ENCODE results near the gene UNC119. TPM values are rescaled to one million over a fixed set of nuclear protein-coding genes. Genes with fewer than 3 reads are reported as not detected.

The UNC119 gene
- total RNA-seq, 4 donors from 2014 or later = 15.7 to 26.5 (median 20.8) TPM

DNA sequence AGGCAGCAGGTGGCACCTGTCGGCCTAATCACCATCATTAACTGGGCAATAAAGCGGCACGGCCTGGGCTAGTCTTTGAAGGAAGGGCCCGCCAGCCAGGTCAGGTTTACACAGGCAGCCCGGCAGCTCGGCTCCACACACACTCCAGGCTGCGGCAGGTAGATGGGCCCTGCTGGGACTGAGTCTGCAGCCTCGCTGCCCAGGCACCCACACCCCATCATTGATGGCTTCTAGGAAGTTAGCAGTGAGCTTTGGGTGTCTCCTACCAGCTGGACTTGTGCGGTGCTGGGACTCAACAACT is 53.1 kb downstream of the UNC119 start:
- no peak for TF ChIP-seq CTCF (IDR thresholded peaks at IDR 0.05; ENCODE audit: low read depth)

DNA sequence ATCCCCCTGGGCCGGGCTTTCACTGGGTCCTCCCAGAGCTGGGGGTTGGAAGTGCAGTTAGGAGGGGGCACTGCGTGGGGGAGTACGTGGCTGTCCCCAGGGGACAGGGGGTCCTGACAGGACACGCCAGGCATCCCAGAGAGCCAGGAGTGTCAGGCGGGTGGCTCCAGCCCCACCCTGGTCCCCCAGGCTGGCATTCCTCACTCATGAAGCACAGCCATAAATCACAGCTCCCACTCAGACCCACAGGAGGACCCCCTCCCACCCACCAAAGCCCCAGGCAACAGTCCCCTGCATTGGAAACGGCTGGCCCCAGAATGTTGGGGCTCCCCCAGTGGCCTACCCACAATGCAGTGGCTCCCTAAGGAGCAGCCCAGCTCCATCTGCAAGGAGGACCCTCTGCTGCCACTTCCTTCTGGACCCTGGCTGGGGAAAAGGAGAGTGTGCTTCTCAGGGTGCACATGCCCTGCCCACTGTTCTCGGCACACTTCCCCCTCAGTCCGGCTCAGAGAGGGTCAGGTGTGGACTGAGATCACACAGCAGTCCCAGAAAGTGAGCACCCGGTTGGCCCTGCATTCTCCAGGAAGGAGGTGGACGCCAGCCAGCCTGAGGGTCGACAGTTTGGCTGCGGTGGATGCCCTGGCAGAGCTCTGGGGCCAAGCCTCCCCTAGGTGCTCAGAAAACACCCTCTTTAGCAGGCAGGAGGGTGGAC is 53.6 kb downstream of the UNC119 start:
- no peak for TF ChIP-seq CTCF (IDR thresholded peaks at IDR 0.05; ENCODE audit: low read depth)

GRCh38 chr17:28497931-28498330 is 54.5 kb downstream of the UNC119 start:
- no peak for TF ChIP-seq CTCF (IDR thresholded peaks at IDR 0.05; ENCODE audit: low read depth)

Other genes starting within 250 kb of the UNC119 start
- 1 to 10 TPM; 2.6 to 9.5 (median 6.8) TPM for gene TMEM97, start 233.4 kb downstream of the UNC119 start, total RNA-seq
- 10 to 100 TPM; 31.0 to 43.5 (median 37.3) TPM for gene IFT20, start 217.2 kb downstream of the UNC119 start, total RNA-seq
- 10 to 100 TPM; 14.8 to 31.8 (median 21.4) TPM for gene TNFAIP1, start 216.9 kb downstream of the UNC119 start, total RNA-seq
- gene POLDIP2, start 195.1 kb downstream of the UNC119 start, total RNA-seq = 100 to 1,000 TPM in 1 of 4 donors, 10 to 100 TPM in 3; 56.6 to 103 (median 69.3) TPM
- not detected for gene SEBOX, start 187.4 kb downstream of the UNC119 start, total RNA-seq
- gene VTN, start 182.3 kb downstream of the UNC119 start, total RNA-seq = 1 to 10 TPM in 1 of 4 donors, under 1 TPM in 1, not detected in 2; 0.85 to 2.6 TPM
- gene SARM1, start 180.9 kb downstream of the UNC119 start, total RNA-seq = 1 to 10 TPM; 3.8 to 7.7 (median 5.9) TPM
- gene SLC46A1, start 146.4 kb downstream of the UNC119 start, total RNA-seq = 10 to 100 TPM in 3 of 4 donors, 1 to 10 TPM in 1; 7.3 to 16.3 (median 13.1) TPM
- not detected for gene SLC13A2, start 79.0 kb downstream of the UNC119 start, total RNA-seq
- gene FOXN1, start 46.3 kb downstream of the UNC119 start, total RNA-seq = not detected
- 10 to 100 TPM; 34.9 to 86.7 (median 46.9) TPM for gene PIGS, start 18.9 kb upstream of the UNC119 start, total RNA-seq
- 100 to 1,000 TPM in 2 of 4 donors, 10 to 100 TPM in 2; 29.4 to 355 (median 71.1) TPM for gene ALDOC, start 24.3 kb upstream of the UNC119 start, total RNA-seq
- 1 to 10 TPM; 1.1 to 9.0 (median 4.7) TPM for gene SPAG5, start 46.4 kb upstream of the UNC119 start, total RNA-seq
- 10 to 100 TPM in 2 of 4 donors, 1 to 10 TPM in 2; 6.4 to 12.3 (median 9.7) TPM for gene RSKR, start 61.6 kb upstream of the UNC119 start, total RNA-seq
- gene BLTP2, start 92.5 kb upstream of the UNC119 start, total RNA-seq = 100 to 1,000 TPM in 2 of 4 donors, 10 to 100 TPM in 2; 90.7 to 148 (median 116) TPM
- gene SDF2, start 109.3 kb upstream of the UNC119 start, total RNA-seq = 10 to 100 TPM; 37.4 to 43.7 (median 39.1) TPM
- gene SUPT6H, start 109.6 kb upstream of the UNC119 start, total RNA-seq = 10 to 100 TPM; 52.2 to 69.5 (median 61.4) TPM
- 1 to 10 TPM in 3 of 4 donors, not detected in 1; 2.0 to 8.5 (median 2.4) TPM for gene PROCA1, start 159.3 kb upstream of the UNC119 start, total RNA-seq
- gene RAB34, start 165.2 kb upstream of the UNC119 start, total RNA-seq = 100 to 1,000 TPM in 1 of 4 donors, 10 to 100 TPM in 3; 43.0 to 133 (median 98.7) TPM
- 100 to 1,000 TPM; 468 to 848 (median 543) TPM for gene RPL23A, start 167.4 kb upstream of the UNC119 start, total RNA-seq
- 1 to 10 TPM in 3 of 4 donors, not detected in 1; 1.5 to 2.5 (median 1.6) TPM for gene TLCD1, start 173.6 kb upstream of the UNC119 start, total RNA-seq
- 1 to 10 TPM; 2.2 to 4.5 (median 2.9) TPM for gene NEK8, start 176.2 kb upstream of the UNC119 start, total RNA-seq
- gene TRAF4, start 191.4 kb upstream of the UNC119 start, total RNA-seq = 1 to 10 TPM; 2.5 to 8.3 (median 5.2) TPM

All from subcutaneous adipose tissue (tissue), 4 donors.